Measurements from ENCODE around the gene MYL3. TPM values are rescaled to one million over a fixed set of nuclear protein-coding genes. Genes with fewer than 3 reads are reported as not detected.

Gene MYL3
- total RNA-seq, 4 donors from 2014 or later, result 4.9 to 9.6 (median 6.0) TPM; not detected in 1

DNA sequence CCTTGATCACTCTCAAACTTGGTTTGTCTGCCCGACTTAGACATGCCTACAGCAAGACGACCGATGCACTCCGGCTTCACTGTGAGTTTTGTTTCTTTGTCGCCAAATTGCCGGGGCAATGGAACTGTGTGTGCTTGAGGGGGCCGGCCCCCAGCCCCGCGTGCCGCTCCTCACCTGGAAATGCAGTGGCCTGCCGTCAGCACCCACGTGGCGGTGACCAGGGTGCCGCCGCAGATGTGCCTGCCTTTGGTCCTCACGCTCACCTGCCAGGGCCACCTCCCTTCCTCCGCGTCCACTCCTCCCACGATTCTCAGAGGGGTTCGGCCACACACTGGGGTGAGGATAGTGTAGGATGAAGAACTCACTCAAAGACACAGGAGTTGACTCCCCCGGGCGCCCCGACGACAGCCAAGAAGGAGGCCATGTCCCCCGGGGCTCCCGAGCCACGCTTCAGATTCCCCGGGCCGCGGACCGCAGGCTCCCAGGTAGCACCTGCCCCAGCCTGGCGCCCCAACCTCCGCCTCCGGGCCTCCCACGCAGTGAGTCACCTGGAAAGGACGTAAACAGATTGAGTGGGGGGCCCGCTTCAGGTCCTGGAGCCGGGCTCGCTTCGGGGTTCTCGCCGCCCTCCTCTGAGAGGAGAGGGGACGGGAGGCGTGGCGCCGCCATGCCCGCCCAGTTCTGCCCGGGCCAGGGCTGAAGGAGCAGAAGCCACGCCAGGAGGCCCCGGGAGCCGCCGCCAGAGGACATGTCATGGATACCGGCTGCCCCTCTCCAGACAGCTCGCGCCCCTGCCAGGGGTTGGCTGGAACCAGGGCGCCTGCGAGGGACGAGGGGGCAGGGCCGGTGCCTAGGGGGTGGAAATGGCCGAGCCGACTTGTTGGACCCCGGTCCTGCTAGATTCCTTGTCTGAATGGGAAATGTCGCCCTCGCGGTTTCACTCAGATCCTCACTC is 29.6 kb downstream of the MYL3 start:
- Histone ChIP-seq H3K27ac (no peak overlapping the region), H3K4me3 (no peak overlapping the region), H3K4me1 (no peaks in the 10 kb centered on the region), H3K36me3 (no peaks in the 10 kb centered on the region), H3K9me3 (peaks cover 0 to 2% of the 10 kb centered on the region in 2 donors), H3K27me3 (no peaks in the 10 kb centered on the region)
- DNase-seq, result no peak
- no peak for TF ChIP-seq POLR2A (IDR thresholded peaks at IDR 0.05)
- TF ChIP-seq, protein P1, sequence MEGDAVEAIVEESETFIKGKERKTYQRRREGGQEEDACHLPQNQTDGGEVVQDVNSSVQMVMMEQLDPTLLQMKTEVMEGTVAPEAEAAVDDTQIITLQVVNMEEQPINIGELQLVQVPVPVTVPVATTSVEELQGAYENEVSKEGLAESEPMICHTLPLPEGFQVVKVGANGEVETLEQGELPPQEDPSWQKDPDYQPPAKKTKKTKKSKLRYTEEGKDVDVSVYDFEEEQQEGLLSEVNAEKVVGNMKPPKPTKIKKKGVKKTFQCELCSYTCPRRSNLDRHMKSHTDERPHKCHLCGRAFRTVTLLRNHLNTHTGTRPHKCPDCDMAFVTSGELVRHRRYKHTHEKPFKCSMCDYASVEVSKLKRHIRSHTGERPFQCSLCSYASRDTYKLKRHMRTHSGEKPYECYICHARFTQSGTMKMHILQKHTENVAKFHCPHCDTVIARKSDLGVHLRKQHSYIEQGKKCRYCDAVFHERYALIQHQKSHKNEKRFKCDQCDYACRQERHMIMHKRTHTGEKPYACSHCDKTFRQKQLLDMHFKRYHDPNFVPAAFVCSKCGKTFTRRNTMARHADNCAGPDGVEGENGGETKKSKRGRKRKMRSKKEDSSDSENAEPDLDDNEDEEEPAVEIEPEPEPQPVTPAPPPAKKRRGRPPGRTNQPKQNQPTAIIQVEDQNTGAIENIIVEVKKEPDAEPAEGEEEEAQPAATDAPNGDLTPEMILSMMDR (IDR thresholded peaks at IDR 0.05), result no peak
- intact Hi-C loops (cut with DNase I; ENCODE audit: low total_unique reads), result no loop called here

DNA sequence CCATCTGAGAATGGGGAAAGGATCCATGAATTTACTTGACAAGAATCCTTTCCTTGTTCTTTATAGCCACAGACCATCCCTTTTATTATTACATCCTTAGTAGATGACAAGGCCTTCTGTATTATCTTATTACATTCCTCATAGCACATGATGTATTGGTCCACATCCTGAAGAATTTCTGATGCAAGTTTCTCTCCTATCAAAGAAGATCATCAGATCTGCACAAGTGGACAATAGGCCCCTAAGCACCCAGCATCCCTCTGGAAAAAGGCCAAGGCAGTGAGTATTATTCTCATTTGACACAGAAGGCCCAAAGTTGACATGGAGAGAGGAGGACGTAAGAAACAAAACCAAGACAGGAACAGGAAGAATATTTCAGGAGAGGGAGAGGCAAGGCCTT is 31.4 kb downstream of the MYL3 start:
- Histone ChIP-seq H3K4me1 (no peaks in the 10 kb centered on the region), H3K9me3 (no peaks in the 10 kb centered on the region), H3K36me3 (no peaks in the 10 kb centered on the region), H3K27ac (no peak overlapping the region), H3K4me3 (no peak overlapping the region), H3K27me3 (no peaks in the 10 kb centered on the region)
- intact Hi-C loops (cut with DNase I; ENCODE audit: low total_unique reads), result no loop called here
- TF ChIP-seq, protein P1 (IDR thresholded peaks at IDR 0.05), result no peak
- DNase-seq, result no peak

DNA sequence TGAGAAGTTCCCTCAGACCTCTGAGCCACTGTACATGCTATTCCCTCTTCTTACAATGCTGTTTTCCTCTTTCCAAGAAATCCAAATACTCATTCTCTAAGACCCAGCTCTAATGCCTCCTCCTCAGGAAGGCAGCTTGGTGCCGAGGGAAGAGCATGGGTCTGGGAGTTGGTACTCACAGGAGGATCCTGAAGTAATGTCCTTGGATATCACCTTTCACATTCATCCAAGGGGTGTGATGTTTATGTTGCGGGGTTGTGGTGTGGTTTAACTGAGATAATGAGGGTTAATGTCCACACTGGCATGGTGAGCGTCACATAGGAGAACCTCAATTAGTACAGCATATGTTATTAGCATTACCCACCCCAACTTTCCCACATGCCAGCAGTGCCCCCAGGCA is 31.9 kb downstream of the MYL3 start:
- H3K4me1 ChIP-seq, result no peaks in the 10 kb centered on the region
- H3K27ac ChIP-seq, result no peak overlapping the region
- no peaks in the 10 kb centered on the region for H3K36me3 ChIP-seq
- no peaks in the 10 kb centered on the region for H3K9me3 ChIP-seq
- intact Hi-C loops (cut with DNase I; ENCODE audit: low total_unique reads), result no loop called here
- no peak for TF ChIP-seq POLR2A (IDR thresholded peaks at IDR 0.05)
- TF ChIP-seq, protein P1 (IDR thresholded peaks at IDR 0.05), result no peak
- no peak overlapping the region for H3K4me3 ChIP-seq
- DNase-seq, result no peak
- no peaks in the 10 kb centered on the region for H3K27me3 ChIP-seq

DNA sequence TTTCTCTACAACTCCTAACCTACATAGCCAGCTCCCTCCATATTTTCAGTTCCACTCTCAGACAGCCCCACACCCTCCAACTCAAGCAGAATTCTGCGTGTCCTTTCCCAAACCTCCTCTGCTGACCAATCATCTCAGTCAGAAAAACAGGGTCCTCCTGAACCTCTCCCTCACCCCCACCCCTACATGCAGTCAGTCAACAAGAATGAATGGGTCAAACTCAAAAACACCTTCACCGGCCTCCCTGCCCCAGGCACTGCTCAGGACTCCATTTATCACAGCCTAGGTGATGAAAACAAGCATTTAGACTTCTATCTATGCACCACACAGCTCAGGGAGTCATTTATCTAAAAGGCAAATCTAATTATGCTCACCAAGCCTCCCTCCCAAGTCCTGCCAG is 32.4 kb downstream of the MYL3 start:
- intact Hi-C loops (cut with DNase I; ENCODE audit: low total_unique reads), result no loop called here
- Histone ChIP-seq H3K4me1 (no peaks in the 10 kb centered on the region), H3K36me3 (no peaks in the 10 kb centered on the region), H3K27ac (no peak overlapping the region), H3K27me3 (no peaks in the 10 kb centered on the region), H3K4me3 (no peak overlapping the region), H3K9me3 (no peaks in the 10 kb centered on the region)
- DNase-seq, result no peak
- TF ChIP-seq POLR2A (IDR thresholded peaks at IDR 0.05), result no peak
- TF ChIP-seq, protein P1 (IDR thresholded peaks at IDR 0.05), result no peak

DNA sequence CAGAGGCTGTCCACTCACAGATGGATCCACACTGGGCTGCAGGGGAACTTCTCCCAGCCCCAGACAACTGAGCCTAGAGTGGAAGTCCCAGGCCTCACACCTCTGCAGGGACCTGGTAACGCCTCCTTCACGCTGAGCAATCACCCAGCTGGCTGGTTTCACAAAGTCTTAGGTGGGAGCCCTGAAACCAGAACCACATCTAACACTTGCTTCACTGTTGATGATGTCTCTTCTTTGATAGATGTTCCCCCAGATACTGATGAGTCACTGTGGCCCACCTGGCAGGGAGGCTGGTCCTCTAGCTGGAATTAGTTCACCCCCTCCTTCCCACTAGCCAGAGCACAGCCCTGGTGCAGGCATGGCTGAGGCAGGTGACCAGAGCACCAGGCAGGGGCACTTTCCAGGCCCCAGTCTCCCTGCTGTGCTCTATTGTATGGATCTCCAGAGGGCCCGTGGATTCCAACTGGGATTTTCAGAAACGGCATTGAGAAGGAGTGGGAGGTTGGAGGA is 33.5 kb downstream of the MYL3 start:
- Histone ChIP-seq H3K4me1 (no peaks in the 10 kb centered on the region), H3K36me3 (no peaks in the 10 kb centered on the region), H3K4me3 (no peak overlapping the region), H3K27ac (no peak overlapping the region), H3K27me3 (no peaks in the 10 kb centered on the region), H3K9me3 (no peaks in the 10 kb centered on the region)
- no peak for DNase-seq
- no peak for TF ChIP-seq POLR2A (IDR thresholded peaks at IDR 0.05)
- TF ChIP-seq, protein P1 (IDR thresholded peaks at IDR 0.05), result no peak
- intact Hi-C loops (cut with DNase I; ENCODE audit: low total_unique reads), result no loop called here

Data from uterus (tissue), 4 donors.